Heart left ventricle (tissue), 16 donors: Measurements from ENCODE around the gene KRIT1. TPM values are rescaled to one million over a fixed set of nuclear protein-coding genes. Genes with fewer than 3 reads are reported as not detected.

ENCODE experiments used
- ATAC-seq, 4 donors: fragments of 200-7000 bp; cut with Tn5 transposase; one replicate each; pipeline ENCODE4 v1.9.1; 2020 to 2022; ENCODE audit warnings: moderate library complexity in 4 of 4, mild to moderate bottlenecking in 3 of 4, moderate number of reproducible peaks in 1 of 4
- DNase-seq, 5 donors: peaks; one replicate each; pipeline ENCODE4 v3.0.0-alpha.2; 2020
- H3K27ac ChIP-seq, 12 donors: fragments of 200-600 bp; sonication (generic) in 4 of 12; one replicate each; pipeline versions ENCODE4 v1.5.0 to v1.8.0; 2016 to 2022; ENCODE audit warnings: mild to moderate bottlenecking in 2 of 12
- H3K27me3 ChIP-seq, 9 donors: fragments of 200-600 bp; sonication (generic) in 2 of 9; one replicate each; pipeline versions ENCODE4 v1.5.1 to v1.8.0; 2016 to 2022; ENCODE audit warnings: mild to moderate bottlenecking in 3 of 9
- H3K36me3 ChIP-seq, 9 donors: fragments of 200-600 bp; sonication (generic) in 2 of 9; one replicate each; pipeline versions ENCODE4 v1.5.0 to v1.8.0; 2018 to 2022; ENCODE audit warnings: mild to moderate bottlenecking in 2 of 9
- H3K4me1 ChIP-seq, 12 donors: fragments of 200-600 bp; sonication (generic) in 4 of 12; one replicate each; pipeline versions ENCODE4 v1.5.0 to v1.8.0; 2016 to 2022; ENCODE audit warnings: mild to moderate bottlenecking in 3 of 12
- H3K4me3 ChIP-seq, 12 donors: fragments of 200-600 bp; sonication (generic) in 4 of 12; one replicate each; pipeline versions ENCODE4 v1.5.0 to v1.8.0; 2017 to 2022; ENCODE audit warnings: mild to moderate bottlenecking in 9 of 12, moderate library complexity in 4 of 12
- H3K9me3 ChIP-seq, 12 donors: fragments of 200-600 bp; sonication (generic) in 4 of 12; one replicate each; pipeline versions ENCODE4 v1.5.0 to v1.8.0; 2016 to 2022; ENCODE audit warnings: mild to moderate bottlenecking in 1 of 12
- POLR2A ChIP-seq, 2 donors: fragments of 450-650 bp; IDR thresholded peaks; one replicate each; pipeline ENCODE4 v1.6.1; 2017; ENCODE audit warnings: antibody characterized with exemption in 2 of 2, mild to moderate bottlenecking in 2 of 2, moderate library complexity in 2 of 2
- WGBS, 4 donors: extraction: QIAGEN DNeasy Blood & Tissue Kit in 2 of 4; methylation state at CpG; one replicate each; pipeline versions ENCODE4 v1.1.5 to v1.1.7; 2013 to 2018; 5-methylcytosine and 5-hydroxymethylcytosine counted together
- intact Hi-C, 10 donors: fragments of 100-400 bp; cut with DNase I; formaldehyde crosslinking; loops; one replicate each; pipeline versions ENCODE4 v1.11.1 to v1.14.2; 2022
- polyA plus RNA-seq, 2 donors: library from polyadenylated mRNA; stranded (reverse); fragments of 200-250 nt; gene quantifications; one replicate each; pipeline ENCODE4 v1.2.3, GENCODE V29; 2013
- total RNA-seq, 9 donors: library from RNA; depleted of rRNA in 2 of 9; stranded (reverse); fragments of >200 nt in 2 of 9; fragmentation: NEBNext Ultra II Directional in 3 of 9; extraction: Animal tissue kit (Norgen Biotek cat#: 25700) in 3 of 9; gene quantifications; one replicate each; pipeline versions ENCODE4 v1.1.0 to v1.2.4, GENCODE V29; 2016 to 2023
- TF ChIP-seq, protein P1 (sequence below), 12 donors: fragments of 200-600 bp; sonication (generic) in 4 of 12; IDR thresholded peaks; one replicate each; pipeline versions ENCODE4 v1.5.0 to v1.8.0; 2018 to 2022; ENCODE audit warnings: antibody characterized with exemption in 12 of 12, mild to moderate bottlenecking in 5 of 12
- donor health status: ischemic (EF 13 %, LVEDD 7.1; RV severe dilation, severe dysfunction).
- donor health status: healthy with polysubstance abuse.
- donor health status: DM: no; HTN: yes; CAD: no.
- donor health status: DM: no; HTN: no; CAD: no.
- donor health status: ischemic (EF 25% LVEDD 6.9; RV normal size, moderate dysfunction).
- donor health status: ischemic (EF 25% LVEDD 5.7; RV mildly dilated, moderate dysfunction).
- donor health status: healthy.
- donor health status: DM: yes; HTN: yes; CAD: no.
- donor health status: ischemic (EF 35%, LVEDD 5.7; RV mildly dilated, moderate dysfunction).
- donor health status: nonischemic (EF 11% LVEDD 7.7; RV severe dilation, severe dysfunction).
- donor health status: DM: yes; HTN: yes; CAD: no.
- donor health status: PGD.
- donor health status: ischemic (EF 29% LVEDD 5.4; RV normal size, mild dysfunction).
- donor health status: nonischemic (EF 23%, LVEDD 6.1; RV moderate dilation, normal function).

The KRIT1 gene
- total and polyA plus RNA-seq, 11 donors: 13.0 to 45.0 (median 28.9) TPM

DNA sequence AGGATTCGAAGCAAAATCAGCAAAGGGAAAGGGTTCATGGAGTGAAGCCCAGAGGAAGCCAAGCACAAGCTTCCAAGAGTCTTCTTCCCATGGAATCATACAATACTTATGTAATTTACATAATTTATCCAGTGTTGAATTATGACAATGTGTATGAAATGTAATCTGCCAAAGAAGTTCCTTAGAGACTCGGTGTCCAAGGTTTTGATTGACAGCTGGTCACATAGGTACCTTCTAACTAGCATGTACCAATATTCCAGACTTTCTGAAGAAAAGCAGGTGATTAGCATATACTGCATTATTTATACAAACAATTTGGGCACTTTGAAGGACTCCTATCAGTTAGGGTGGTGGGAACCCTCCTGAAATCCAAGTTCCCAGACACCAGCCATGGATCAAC, 35.3 kb upstream of the KRIT1 start:
- Histone ChIP-seq H3K27me3 (no peaks in the 10 kb centered on the region), H3K4me3 (no peak overlapping the region), H3K9me3 (peaks cover 0 to 10% (median 0%) of the 10 kb centered on the region in 12 donors), H3K27ac (no peak overlapping the region), H3K36me3 (no peaks in the 10 kb centered on the region), H3K4me1 (peaks cover 0 to 31% (median 9%) of the 10 kb centered on the region in 12 donors)
- no peak for DNase-seq
- intact Hi-C loops: no loop called here
- TF ChIP-seq, protein P1, sequence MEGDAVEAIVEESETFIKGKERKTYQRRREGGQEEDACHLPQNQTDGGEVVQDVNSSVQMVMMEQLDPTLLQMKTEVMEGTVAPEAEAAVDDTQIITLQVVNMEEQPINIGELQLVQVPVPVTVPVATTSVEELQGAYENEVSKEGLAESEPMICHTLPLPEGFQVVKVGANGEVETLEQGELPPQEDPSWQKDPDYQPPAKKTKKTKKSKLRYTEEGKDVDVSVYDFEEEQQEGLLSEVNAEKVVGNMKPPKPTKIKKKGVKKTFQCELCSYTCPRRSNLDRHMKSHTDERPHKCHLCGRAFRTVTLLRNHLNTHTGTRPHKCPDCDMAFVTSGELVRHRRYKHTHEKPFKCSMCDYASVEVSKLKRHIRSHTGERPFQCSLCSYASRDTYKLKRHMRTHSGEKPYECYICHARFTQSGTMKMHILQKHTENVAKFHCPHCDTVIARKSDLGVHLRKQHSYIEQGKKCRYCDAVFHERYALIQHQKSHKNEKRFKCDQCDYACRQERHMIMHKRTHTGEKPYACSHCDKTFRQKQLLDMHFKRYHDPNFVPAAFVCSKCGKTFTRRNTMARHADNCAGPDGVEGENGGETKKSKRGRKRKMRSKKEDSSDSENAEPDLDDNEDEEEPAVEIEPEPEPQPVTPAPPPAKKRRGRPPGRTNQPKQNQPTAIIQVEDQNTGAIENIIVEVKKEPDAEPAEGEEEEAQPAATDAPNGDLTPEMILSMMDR (IDR thresholded peaks at IDR 0.05): no peak
- no peak for TF ChIP-seq POLR2A (IDR thresholded peaks at IDR 0.05)
- 92 to 98% (median 93%) methylated on average over 2 of the region's 2 CpGs for WGBS, 4 donors
- ATAC-seq: no peak

DNA sequence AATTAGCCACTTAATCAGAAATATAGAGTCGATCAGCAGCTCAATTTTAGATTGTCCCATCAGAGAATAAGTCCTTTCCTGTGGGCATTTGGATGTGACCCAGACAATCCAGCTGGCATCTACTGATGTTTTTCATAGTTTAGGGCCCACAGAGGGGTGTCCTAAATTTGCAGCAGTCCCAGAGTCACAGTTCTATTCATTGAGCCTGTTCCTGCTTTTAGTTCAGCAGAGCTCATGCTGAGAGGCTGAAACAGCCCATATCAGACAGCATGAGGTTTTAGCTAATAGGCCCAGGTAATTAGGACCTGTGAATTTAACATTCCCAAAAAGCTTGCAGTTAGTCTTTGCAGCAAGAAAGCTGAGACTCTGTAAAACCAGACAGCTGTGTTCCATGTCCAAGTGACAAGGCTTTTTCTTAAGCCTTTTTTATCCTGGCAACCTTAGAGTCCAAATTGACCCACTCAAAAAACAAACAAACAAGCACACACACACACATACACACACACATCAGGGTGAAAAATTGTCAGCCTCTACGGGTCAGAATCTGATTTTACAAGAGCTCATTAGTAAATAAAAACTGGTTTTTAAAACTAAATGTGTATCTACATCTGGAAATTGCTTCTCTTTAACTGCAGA, 33.8 kb upstream of the KRIT1 start:
- no peaks in the 10 kb centered on the region for H3K27me3 ChIP-seq
- H3K4me3 ChIP-seq: no peak overlapping the region
- H3K9me3 ChIP-seq: peaks cover 0 to 10% (median 0%) of the 10 kb centered on the region in 12 donors
- H3K36me3 ChIP-seq: no peaks in the 10 kb centered on the region
- DNase-seq (no peak), ATAC-seq (no peak)
- TF ChIP-seq, protein P1 (IDR thresholded peaks at IDR 0.05): no peak
- TF ChIP-seq POLR2A (IDR thresholded peaks at IDR 0.05): no peak
- peaks cover 0 to 31% (median 9%) of the 10 kb centered on the region in 12 donors for H3K4me1 ChIP-seq
- 39 to 54% (median 44%) methylated on average over 2 of the region's 2 CpGs for WGBS, 4 donors
- no peak overlapping the region for H3K27ac ChIP-seq
- intact Hi-C loops: no loop called here

DNA sequence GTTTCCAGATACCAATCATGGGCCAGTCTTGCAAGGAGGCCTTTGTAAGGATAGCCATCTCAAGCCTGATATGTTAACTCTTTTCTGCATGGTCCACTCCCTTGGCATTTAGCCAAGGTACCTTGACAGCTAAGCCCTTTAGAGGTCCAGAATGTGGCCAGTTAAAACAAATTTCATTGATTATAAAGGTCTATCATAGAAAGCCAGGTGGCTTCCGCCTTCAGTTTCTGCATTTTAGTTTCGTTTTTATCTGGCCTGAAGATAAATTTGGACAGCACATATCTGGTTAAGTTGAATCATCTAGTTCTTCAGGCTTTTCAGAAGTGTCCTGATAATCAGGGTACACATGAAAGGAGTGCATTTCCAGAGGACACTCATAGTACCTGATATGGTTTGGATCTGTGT, 30.7 kb upstream of the KRIT1 start:
- Histone ChIP-seq H3K36me3 (no peaks in the 10 kb centered on the region), H3K4me1 (peaks cover 0 to 22% (median 3%) of the 10 kb centered on the region in 12 donors), H3K9me3 (peaks cover 0 to 10% (median 0%) of the 10 kb centered on the region in 12 donors), H3K27me3 (no peaks in the 10 kb centered on the region), H3K27ac (no peak overlapping the region), H3K4me3 (no peak overlapping the region)
- TF ChIP-seq, protein P1 (IDR thresholded peaks at IDR 0.05): no peak
- TF ChIP-seq POLR2A (IDR thresholded peaks at IDR 0.05): no peak
- ATAC-seq: no peak
- WGBS, 4 donors: 68 to 76% (median 74%) methylated on average over 2 of the region's 2 CpGs
- DNase-seq: no peak
- intact Hi-C loops: no loop called here

DNA sequence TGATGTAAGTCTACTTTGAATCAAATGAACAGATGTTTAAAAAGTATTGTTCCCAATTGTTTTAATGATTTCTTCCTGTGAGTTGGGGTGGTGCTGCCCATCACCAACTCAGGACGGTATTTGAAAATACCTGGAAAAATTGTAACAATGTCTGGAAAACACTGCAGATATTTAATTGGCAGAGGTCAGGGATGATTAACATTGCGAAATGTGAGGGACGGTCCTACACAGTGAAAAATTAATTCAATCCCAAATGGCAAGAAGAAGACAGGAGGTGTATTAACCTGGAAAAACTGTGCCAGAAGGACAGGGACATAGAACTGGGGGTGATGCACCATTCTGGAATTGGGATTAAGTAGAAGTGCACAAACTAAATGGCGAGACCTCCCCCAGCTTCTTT, 29.6 kb upstream of the KRIT1 start:
- H3K4me3 ChIP-seq: no peak overlapping the region
- H3K36me3 ChIP-seq: no peaks in the 10 kb centered on the region
- peaks cover 0 to under 1% (median 0%) of the 10 kb centered on the region in 12 donors for H3K9me3 ChIP-seq
- 87 to 93% (median 91%) methylated on average over 4 of the region's 4 CpGs for WGBS, 4 donors
- H3K27ac ChIP-seq: no peak overlapping the region
- ATAC-seq: no peak
- DNase-seq: no peak
- peaks cover 0 to 22% (median 3%) of the 10 kb centered on the region in 12 donors for H3K4me1 ChIP-seq
- no peaks in the 10 kb centered on the region for H3K27me3 ChIP-seq
- TF ChIP-seq POLR2A (IDR thresholded peaks at IDR 0.05): no peak
- TF ChIP-seq, protein P1 (IDR thresholded peaks at IDR 0.05): no peak
- intact Hi-C loops: no loop called here
